HG02943 (cell line): Measurements from ENCODE around the gene LY6G6D.
"Not testable (repeated sequence)": the region's sequence is repeated elsewhere in the genome, so short reads cannot be mapped to it uniquely, and the experiment has no call there.

Source experiments
- ATAC-seq: cut with Tn5 transposase; IDR thresholded peaks from one replicate; pipeline ENCODE4 v1.9.1; 2021; ENCODE audit warnings: mild to moderate bottlenecking, low read depth, moderate library complexity; ENCODE audit not compliant: unreplicated experiment

The LY6G6D gene

DNA sequence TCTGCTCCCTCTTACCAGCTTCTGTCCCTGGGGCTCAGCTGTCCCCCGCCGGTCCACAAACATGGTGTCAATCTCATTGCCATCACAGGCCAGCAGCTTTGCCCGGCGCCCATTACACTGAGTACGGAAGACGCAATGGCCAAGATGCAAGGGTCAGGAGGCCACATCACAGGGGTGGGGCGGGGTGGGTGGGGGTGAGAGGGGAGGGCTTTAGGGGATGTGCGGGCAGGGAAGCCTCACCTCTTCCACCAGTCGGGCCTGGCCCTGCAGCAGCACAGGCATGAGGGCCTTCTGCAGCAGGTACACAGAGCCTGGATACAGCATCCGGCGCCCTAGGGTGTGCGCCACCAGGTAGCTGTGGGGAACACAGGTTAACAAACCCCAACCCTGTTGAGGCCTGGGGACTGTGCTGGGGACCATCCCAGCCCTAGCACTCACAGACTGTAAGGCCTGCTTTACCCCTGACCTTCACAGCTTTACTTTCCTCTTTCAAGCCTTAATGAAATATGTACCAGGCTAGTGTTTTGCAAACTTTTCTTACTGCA is 23.5 kb upstream of the LY6G6D start:
- no peak for ATAC-seq

DNA sequence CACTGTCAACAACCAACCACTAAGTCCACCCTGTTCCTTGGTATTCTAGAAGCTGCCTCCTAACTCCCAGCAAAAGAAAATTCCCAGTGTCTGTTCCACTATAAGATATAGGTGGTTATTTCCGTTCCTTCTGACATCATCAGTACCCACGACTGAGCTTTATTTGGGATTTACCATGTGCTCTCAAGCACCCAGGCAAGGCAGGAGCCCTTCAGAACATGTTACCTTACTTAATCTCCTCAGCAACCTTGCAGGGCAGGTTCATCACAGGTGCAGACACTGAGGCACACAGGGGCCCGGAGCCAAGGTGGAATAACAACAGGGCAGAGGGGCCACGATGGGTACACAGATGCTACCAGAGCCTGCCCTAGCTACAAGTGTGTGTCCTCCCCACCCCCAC is 22.8 kb upstream of the LY6G6D start:
- no peak for ATAC-seq

DNA sequence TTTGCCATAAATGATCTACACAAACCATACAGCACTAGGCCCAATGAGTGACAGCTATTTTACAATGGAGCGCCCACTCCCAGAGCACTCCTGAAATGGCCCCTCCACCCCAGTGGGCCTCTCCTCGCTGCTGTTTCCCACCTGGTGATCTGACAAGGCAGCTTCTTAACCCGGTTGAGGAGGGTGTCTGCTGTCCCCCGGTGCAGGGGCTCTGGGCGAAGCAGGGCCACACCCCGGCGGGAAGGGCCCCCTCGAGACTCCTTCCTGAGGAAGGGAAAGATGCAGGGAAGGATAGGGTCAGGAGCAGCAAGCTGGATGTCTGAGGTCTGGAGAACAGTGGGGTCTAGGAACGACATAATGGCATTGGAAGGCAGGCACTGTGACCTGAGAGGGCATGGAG is 22.3 kb upstream of the LY6G6D start:
- ATAC-seq = no peak

DNA sequence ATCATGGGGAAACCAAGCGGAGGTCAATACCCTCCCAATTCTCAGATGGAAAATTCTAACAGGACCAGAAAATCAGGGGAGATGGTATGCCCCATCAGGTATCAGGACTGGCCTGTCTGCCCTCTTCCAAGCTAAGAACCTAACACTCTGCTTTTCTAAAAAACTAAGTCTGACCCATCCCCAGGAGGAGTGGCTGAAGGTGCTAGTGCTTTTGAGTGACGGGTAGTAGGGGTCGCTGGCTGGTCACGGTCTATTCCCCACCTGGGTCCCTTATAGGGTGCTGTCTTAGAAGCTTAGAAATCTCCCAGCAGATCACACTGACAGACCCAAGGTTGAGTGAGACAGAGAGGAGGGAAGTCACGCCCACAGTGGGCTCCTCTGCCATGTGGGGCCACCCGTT is 21.6 kb upstream of the LY6G6D start:
- no peak for ATAC-seq

DNA sequence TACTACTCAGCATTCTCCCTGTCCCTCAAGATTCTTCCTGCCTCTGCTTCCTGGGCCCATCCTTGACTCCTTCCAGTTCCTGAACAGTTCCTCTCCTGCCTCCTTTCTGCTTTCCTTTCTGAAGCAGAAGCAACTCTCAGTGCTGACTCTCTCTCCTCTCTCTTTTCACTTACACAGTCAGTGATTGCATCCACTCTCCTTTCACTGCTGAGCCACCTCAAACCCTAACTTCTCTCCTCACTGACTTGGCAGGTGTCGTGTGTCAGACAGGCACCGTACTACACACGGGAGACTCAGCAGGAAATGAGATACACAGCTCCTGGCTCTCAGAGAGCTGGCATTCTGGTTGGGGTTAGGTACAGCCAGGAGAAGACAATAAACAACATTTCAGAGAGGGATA is 17.6 kb upstream of the LY6G6D start:
- no peak for ATAC-seq

DNA sequence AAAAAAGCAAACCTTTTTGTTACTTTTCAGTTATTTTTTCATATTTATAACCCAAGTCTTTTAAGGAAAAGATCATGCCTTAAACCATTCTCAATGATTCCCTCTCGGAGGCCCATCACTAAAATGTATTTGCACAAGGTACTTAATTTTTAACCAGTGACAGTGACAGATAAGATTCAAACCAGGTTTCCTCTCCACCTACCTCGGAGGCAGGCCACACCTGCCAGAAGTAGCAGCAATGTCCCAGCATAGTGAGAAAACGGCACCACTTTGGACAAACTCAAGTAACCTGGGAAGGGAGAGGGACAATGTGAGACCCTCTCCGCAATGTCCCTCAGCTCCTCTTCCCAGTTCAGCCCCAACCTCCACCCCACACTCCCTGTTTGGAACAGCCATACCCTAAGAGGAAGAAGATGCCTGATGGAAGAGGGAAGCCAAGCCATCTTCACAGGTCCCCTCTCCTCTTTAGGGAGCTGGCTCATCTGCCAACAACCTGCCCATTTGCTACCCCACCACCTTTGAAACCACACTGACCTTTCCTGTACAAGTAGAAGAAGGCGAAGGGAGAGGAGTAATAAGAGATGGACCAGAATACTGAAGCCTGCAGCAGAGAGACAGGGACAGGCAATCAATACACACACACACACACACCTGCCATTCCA is 14.3 kb upstream of the LY6G6D start:
- no peak for ATAC-seq

DNA sequence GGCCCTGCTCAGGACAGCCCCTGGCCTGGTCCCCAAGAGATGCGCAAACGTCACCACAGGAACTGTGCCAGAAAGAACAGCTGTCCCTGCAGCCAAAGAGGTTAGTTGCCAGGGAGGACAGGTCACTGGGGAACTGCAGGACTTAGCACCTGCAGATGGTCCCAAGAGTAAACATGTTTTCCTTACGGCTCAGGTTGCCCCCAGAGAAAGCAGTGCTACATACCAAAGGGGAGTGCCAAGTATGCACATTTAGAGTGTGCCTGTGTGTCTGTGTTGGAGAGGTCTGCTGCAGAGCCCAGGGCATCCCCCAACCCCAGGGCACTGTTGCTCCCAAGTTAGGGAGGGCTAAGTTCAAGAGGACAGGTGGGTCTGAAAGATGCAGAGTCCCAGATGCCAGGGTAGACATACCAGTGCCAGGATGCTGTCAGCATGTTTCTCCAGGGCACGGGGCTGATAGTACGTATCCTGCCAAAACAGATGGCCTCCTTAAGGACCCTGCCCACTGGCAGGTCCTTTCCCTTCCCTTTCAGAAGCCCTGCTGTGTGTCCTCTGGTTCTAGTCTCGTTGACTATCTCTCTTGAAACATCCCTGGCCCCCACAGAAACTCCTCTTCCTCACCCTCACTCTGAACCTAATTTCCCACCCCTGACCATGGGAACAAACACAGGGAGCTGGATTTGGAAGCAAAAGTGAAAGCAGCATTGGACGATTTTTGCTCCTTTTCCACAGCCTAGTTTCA is 13.3 kb upstream of the LY6G6D start:
- ATAC-seq = no peak

DNA sequence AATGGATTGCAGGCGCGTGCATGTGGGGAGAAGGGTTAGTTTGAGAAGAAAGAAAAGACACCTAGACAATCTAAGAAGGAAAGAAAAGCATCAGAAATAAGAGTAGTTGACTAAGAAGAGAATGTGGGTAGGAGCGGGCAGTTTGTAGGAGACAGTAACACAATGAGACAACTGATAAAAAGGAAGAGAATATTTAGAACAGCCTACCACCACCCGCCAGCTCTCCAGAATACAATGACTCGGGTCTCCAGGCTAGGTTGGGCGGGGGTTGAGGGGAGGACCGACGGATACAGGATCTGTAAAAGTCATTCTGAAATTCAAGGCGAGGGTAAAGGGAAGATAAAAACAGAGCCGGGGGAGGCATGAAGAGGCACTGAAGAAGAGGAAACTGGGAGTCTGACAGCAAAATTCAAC is 12.7 kb upstream of the LY6G6D start:
- no peak for ATAC-seq

DNA sequence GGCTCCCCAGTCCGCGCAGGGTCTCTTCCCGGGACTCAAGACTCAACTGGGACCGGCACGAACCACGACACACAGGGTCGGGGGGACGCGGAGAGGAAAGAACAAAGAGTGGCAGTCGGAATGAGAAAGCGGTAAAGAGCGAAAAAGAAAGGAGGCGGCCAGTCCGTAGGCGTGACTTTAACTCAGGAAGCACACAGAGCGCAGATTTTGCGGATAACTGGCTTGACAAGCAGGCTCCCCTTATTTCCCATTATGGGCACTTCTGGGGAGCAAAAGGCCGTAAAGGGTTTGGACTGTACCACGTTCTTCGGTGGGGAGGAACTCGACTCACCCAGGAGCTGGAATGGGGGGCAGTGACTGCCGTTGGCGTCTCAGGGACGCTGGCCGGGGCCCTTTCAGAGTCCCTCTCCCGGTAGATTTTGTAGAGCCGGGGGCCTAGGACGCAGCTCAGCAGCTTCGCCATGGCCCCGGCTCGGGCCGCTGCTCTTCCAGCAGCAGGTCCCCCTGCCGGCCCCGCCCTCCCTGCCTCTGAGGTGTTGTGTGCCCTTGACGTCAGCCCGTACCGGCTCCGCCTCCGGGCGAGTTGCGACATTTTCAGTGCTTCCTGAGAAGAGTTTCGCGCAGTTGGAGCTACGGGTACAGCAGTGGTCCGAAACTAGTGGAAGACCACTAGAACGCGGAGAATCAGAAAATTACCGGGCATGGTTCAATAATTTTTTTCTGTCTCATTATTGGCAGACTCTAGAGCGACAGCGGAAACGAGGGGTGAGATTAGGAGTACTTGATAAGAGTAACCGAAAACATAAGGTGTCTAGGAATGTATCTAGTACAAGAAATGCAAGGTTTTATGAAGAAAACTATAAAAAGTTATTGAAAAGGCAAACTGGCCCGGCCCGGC is 12.1 kb upstream of the LY6G6D start, which contains the start of gene ABHD16A:
TSS of gene ABHD16A (minus strand) at position 506 of the 898 bp plus-strand sequence. CDS start at position 463, 43 bp downstream.
- ATAC-seq = peak; percentile 75

DNA sequence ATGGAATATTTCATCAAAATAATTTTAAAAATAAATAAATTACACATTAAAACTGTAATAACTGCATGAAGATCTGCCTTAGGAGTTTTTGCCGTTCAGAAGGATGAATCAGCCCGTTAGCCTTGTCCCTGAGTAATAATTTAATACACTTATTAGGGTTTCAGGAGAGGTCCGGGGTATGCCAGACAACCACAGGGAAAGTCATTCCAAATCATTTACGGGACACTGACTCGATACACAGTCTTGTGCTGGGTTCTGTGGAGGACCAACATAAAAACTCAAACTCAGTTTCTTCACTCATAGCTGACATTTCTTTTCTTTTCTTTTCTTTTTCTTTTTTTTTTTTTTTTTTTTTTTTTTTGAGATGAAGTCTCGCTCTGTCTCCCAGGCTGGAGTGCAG is 9.2 kb upstream of the LY6G6D start:
- no peak for ATAC-seq

DNA sequence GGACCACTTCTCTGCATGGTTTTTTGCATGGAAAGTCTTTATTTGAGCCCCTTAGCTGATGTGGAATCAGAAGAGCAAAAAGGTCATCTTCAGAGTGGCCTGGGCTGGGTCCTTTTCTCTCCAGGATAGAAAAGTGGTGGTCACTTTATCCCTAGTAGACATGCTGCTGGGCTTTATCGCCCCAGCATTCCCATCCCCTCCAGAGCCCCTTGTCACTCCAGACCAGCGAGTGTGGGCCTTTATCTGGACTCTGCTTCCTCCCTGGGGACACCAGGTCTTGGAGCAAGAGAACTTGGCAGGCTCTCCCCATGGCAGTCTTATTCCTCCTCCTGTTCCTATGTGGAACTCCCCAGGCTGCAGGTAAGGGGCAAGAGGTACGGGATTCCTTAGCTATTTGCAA is 8.5 kb upstream of the LY6G6D start, which contains the start of gene LY6G6F:
TSS of gene LY6G6F (plus strand) at position 268 of the 400 bp plus-strand sequence. CDS start at position 309, 41 bp downstream.
- ATAC-seq = no peak

DNA sequence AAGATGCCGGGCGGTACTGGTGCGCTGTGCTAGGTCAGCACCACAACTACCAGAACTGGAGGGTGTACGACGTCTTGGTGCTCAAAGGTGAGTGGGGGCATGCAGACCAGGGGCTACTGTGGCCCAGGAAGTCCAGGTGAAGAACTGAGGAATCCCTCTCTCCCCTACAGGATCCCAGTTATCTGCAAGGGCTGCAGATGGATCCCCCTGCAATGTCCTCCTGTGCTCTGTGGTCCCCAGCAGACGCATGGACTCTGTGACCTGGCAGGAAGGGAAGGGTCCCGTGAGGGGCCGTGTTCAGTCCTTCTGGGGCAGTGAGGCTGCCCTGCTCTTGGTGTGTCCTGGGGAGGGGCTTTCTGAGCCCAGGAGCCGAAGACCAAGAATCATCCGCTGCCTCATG is 7.4 kb upstream of the LY6G6D start:
- no peak for ATAC-seq

DNA sequence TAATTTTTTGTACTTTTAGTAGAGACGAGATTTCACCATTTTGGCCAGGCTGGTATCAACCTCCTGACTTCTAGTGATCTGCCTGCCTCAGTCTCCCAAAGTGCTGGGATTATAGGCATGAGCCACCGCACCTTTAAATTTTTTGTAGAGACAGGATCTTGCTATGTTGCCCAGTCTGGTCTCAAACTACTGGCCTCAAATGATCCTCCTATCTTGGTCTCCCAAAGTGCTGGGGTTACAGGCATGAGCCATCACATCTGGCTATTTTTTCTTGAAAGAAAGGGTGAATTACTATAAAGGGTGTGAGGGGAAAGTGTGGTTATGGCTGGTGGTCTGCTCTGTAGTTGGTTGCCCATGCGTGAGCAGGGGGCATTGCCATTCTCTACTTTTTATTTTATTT is 6.9 kb upstream of the LY6G6D start:
- ATAC-seq = no peak

DNA sequence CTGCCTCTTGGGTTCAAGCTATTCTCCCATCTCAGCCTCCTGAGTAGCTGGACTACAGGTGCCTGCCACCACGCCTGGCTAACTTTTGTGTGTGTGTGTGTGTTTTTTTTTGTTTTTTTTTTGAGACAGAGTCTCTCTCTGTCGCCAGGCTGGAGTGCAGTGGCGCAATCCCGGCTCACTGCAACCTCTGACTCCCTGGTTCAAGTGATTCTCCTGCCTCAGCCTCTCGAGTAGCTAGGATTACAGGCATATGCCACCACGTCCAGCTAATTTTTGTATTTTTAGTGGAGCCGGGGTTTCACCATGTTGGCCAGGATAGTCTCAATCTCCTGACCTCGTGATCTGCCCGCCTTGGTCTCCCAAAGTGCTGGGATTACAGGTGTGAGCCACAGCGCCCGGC is 6.0 kb upstream of the LY6G6D start:
- not testable (repeated sequence) for ATAC-seq

DNA sequence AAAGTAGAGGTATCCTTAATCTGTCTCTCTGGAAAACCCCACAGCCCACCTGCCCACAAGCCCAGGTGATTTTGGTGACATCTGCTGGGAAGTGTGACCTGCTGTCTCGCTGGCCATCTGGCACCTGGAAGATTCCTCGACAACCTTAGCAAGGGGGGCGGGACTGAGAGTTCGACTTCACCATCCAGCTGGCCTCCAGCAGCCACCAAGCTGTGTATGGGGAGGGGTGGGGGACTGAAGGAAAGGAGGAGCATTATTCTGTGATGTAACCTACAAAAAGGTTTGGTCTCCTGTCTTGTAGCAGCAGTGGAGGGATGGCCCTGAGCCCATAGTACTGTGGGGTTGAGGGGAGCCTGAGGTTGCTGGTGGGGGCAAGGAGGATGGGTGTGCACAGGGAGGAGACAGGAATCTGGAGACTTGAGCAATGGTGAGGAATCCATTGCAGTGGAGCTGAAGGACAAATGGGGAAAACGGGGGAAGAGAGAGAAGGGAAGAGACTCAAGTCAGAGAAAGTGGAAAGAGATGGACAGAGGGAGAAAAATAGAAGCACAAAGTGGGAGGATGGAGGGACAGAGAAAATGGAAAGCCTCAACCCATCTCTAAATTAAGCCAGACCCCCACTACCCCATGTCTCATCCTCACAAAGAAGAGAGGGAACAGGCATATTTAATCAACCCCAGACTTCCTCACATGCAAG is 4.5 kb upstream of the LY6G6D start:
- no peak for ATAC-seq

DNA sequence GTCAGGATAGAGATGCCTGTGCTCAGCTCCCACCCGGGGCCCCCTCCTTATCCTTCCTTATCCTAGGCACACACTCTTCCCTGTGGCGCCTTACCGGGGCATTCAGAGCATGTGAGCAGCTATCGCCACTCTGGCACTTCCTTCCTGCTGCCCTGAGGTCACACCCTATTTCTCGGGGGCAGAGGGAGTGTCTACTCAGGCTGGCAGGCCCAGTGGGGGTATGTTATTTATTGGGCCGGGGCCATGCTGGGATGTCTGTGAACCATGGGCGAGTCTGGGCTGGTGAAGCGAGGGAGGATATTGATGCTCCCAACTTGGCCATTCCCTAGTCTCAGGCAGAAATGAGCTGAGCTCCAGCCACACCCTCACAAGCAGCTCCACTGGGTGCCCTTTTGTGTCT is 3.9 kb upstream of the LY6G6D start:
- no peak for ATAC-seq

DNA sequence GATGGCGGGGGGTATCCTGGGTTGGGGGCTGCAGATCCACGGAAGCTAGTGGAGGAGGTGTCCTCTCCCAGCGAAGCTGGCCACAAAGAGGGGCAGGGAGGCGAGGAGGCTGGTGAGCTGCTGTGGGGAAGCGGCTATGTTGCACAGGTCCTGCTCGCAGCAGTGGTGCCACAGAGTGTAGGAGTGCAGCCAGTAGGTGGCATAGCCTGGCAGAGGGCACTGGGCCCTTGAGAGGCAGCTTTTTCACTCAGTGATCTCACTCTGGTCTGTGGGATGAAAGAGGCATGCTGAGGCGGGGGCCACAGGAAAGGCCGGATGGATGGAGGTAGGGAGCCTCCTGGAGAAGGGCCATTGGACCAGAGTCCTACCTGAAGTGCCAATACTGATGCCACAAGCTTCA is 2.9 kb upstream of the LY6G6D start:
- ATAC-seq = no peak

DNA sequence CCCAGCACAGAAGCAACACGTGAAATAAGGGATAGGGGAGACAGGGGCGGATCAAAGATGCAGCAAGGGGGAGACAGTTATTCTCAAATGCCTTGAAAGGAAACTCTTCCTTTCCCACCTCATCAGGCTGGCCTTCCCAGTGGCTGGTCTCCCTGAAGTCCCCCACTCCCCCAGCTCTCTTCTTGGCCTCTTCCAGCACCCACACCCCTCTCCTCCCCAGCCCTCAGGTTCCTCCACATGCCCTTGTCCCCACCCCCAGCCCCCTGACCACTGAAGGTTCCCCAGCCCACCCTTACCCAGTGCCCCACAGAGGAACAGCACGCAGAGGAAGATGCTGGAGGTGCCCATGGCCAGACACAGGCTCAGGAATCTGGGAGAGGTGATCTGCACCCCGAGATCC is 1.7 kb upstream of the LY6G6D start:
- ATAC-seq = no peak

DNA sequence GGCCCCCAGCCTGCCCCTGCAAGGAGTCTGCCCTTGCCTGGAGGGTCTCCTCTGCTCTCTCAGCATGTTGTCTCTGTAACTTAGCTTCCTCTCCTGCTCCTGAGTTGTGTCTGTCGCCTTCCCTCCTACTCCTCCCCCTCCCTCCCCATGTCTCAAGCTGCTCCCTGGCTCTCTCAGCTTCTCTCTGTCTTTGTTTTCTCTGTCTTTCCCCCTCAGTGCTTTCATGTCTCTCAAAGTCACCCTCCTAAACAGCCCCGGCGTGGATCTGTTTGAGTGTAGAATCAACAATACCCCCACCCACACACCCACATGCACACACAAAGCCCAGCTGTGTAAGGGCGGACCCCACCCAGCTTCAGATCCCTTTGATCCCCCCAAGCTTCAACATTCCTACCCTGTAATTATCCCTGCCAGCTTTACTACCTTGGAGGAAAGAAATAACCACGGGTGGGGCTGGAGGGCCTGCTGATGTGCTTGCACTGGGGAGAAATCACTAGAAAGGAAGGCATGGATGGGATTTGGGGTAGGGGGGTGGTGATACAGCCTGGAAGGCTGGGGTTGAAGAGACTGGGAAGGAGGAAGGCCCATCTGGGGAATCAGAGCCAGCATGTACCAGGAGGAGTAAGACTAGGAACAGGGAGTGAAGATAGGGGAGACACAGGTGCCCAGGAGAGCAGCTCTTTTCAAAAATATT is 1.0 kb upstream of the LY6G6D start:
- ATAC-seq = no peak
